H9 (cell line): ENCODE measurements around the gene CDH19. TPM values are rescaled to one million over a fixed set of nuclear protein-coding genes. Genes with fewer than 3 reads are reported as not detected.

ENCODE experiments used
- DNase-seq: peaks from one replicate; pipeline ENCODE4 v3.0.0-alpha.2; 2017
- H2AFZ ChIP-seq: one replicate; pipeline ENCODE4 v1.6.1; 2013; ENCODE audit warnings: mild to moderate bottlenecking, low read length, control low read depth, moderate library complexity
- H2AK5ac ChIP-seq: 2 replicates; pipeline ENCODE4 v1.6.1; 2013; ENCODE audit warnings: low read length, control low read depth, mixed read lengths; ENCODE audit not compliant: insufficient read length
- H2BK120ac ChIP-seq: one replicate; pipeline ENCODE4 v1.6.1; 2013; ENCODE audit warnings: low read depth, mild to moderate bottlenecking, low read length, control low read depth, inconsistent platforms; ENCODE audit not compliant: poor library complexity, severe bottlenecking
- H2BK12ac ChIP-seq: 2 replicates; pipeline ENCODE4 v1.6.1; 2013; ENCODE audit warnings: low read length, control low read depth, mixed read lengths, low read depth; ENCODE audit not compliant: insufficient read length
- H2BK15ac ChIP-seq: 2 replicates; pipeline ENCODE4 v1.6.1; 2013; ENCODE audit warnings: low read depth, low read length, control low read depth
- H2BK20ac ChIP-seq: one replicate; pipeline ENCODE4 v1.6.1; 2013; ENCODE audit warnings: low read depth, mild to moderate bottlenecking, low read length, control low read depth, inconsistent platforms; ENCODE audit not compliant: poor library complexity, severe bottlenecking
- H2BK5ac ChIP-seq: 2 replicates; pipeline ENCODE4 v1.6.1; 2013; ENCODE audit warnings: low read length, control low read depth, mixed read lengths; ENCODE audit not compliant: insufficient read length
- H3K14ac ChIP-seq: 2 replicates; pipeline ENCODE4 v1.6.1; 2013; ENCODE audit warnings: low read length, control low read depth; ENCODE audit not compliant: insufficient read depth
- H3K18ac ChIP-seq: 2 replicates; pipeline ENCODE4 v1.6.1; 2013; ENCODE audit warnings: low read depth, mild to moderate bottlenecking, mixed read lengths, low read length, control low read depth; ENCODE audit not compliant: insufficient read length
- H3K23ac ChIP-seq: 2 replicates; pipeline ENCODE4 v1.6.1; 2013; ENCODE audit warnings: low read length, control low read depth, mixed read lengths, low read depth; ENCODE audit not compliant: insufficient read length
- H3K23me2 ChIP-seq: 2 replicates; pipeline ENCODE4 v1.6.1; 2013; ENCODE audit warnings: low read depth, mild to moderate bottlenecking, mixed read lengths, low read length, control low read depth; ENCODE audit not compliant: insufficient read length, poor library complexity, severe bottlenecking
- H3K27ac ChIP-seq: 2 replicates; pipeline ENCODE4 v1.5.1; 2013; ENCODE audit warnings: low read length, control low read depth, mixed read lengths, low read depth; ENCODE audit not compliant: insufficient read length
- H3K27me3 ChIP-seq: 2 replicates; pipeline ENCODE4 v1.6.1; 2013; ENCODE audit warnings: low read length, control low read depth, inconsistent platforms; ENCODE audit not compliant: insufficient read depth
- H3K4ac ChIP-seq: 2 replicates; pipeline ENCODE4 v1.6.1; 2013; ENCODE audit warnings: low read depth, mild to moderate bottlenecking, control low read depth, inconsistent platforms, low read length, moderate library complexity
- H3K4me1 ChIP-seq: 2 replicates; pipeline ENCODE4 v1.6.1; 2013; ENCODE audit warnings: low read length, control low read depth, inconsistent platforms; ENCODE audit not compliant: insufficient read depth
- H3K4me2 ChIP-seq: 2 replicates; pipeline ENCODE4 v1.6.1; 2013; ENCODE audit warnings: low read length, control low read depth, mixed read lengths; ENCODE audit not compliant: insufficient read length, insufficient read depth
- H3K56ac ChIP-seq: 2 replicates; pipeline ENCODE4 v1.6.1; 2013; ENCODE audit warnings: low read depth, mild to moderate bottlenecking, mixed read lengths, low read length, control low read depth; ENCODE audit not compliant: insufficient read length
- H3K79me1 ChIP-seq: 2 replicates; pipeline ENCODE4 v1.6.1; 2013; ENCODE audit warnings: low read depth, mild to moderate bottlenecking, moderate library complexity, low read length, control low read depth, inconsistent platforms; ENCODE audit not compliant: insufficient read depth, poor library complexity, severe bottlenecking
- H3K79me2 ChIP-seq: 2 replicates; pipeline ENCODE4 v1.6.1; 2013; ENCODE audit warnings: low read length, control low read depth, inconsistent platforms; ENCODE audit not compliant: insufficient read depth
- H3K9ac ChIP-seq: 2 replicates; pipeline ENCODE4 v1.6.1; 2013; ENCODE audit warnings: low read length, control low read depth, mixed read lengths; ENCODE audit not compliant: insufficient read length; ENCODE audit errors: extremely low read depth
- H3K9me3 ChIP-seq: one replicate; pipeline ENCODE4 v1.6.1; 2013; ENCODE audit warnings: low read depth, low read length, inconsistent platforms; ENCODE audit not compliant: control insufficient read depth
- H3T11ph ChIP-seq: one replicate; pipeline ENCODE4 v1.6.1; 2013; ENCODE audit warnings: mild to moderate bottlenecking, low read length, control low read depth, inconsistent platforms
- H4K20me1 ChIP-seq: one replicate; pipeline ENCODE4 v1.6.1; 2013; ENCODE audit not compliant: control insufficient read depth, insufficient read length, insufficient read depth
- H4K5ac ChIP-seq: 2 replicates; pipeline ENCODE4 v1.6.1; 2013; ENCODE audit warnings: low read depth, mild to moderate bottlenecking, mixed read lengths, low read length, control low read depth; ENCODE audit not compliant: insufficient read length
- H4K8ac ChIP-seq: replicated peaks from 2 replicates; pipeline ENCODE4 v1.6.1; 2013; ENCODE audit warnings: low read length, control low read depth, mixed read lengths, low read depth; ENCODE audit not compliant: insufficient read length
- H4K91ac ChIP-seq: 2 replicates; pipeline ENCODE4 v1.6.1; 2013; ENCODE audit warnings: low read depth, mild to moderate bottlenecking, moderate library complexity, mixed read lengths, low read length, control low read depth; ENCODE audit not compliant: insufficient read length
- H3K27ac Mint-ChIP-seq, 3 experiments: 2 replicates in 2 of 3; 3 replicates in 1 of 3; pipeline ENCODE4 v1.8.0; 2020 to 2021; ENCODE audit warnings: mixed read lengths in 3 of 3, mild to moderate bottlenecking in 1 of 3, moderate library complexity in 1 of 3
- H3K27me3 Mint-ChIP-seq: 2 replicates; pipeline ENCODE4 v1.8.0; 2021; ENCODE audit warnings: low read depth, mild to moderate bottlenecking, moderate library complexity, mixed read lengths
- H3K36me3 Mint-ChIP-seq, 3 experiments: 2 replicates in 2 of 3; 3 replicates in 1 of 3; pipeline ENCODE4 v1.8.0; 2020 to 2021; ENCODE audit warnings: low read depth in 3 of 3, mixed read lengths in 3 of 3; ENCODE audit not compliant: insufficient read depth in 1 of 3
- H3K4me1 Mint-ChIP-seq, 2 experiments: 2 replicates each; pipeline ENCODE4 v1.8.0; 2020; ENCODE audit warnings: mixed read lengths in 2 of 2
- H3K4me3 Mint-ChIP-seq, 2 experiments: 2 replicates in 1 of 2; 3 replicates in 1 of 2; pipeline ENCODE4 v1.8.0; 2020 to 2021; ENCODE audit warnings: mild to moderate bottlenecking in 2 of 2, mixed read lengths in 2 of 2, moderate library complexity in 1 of 2
- H3K9me3 Mint-ChIP-seq, 2 experiments: 2 replicates in 1 of 2; 3 replicates in 1 of 2; pipeline ENCODE4 v1.8.0; 2020; ENCODE audit warnings: mild to moderate bottlenecking in 2 of 2, mixed read lengths in 2 of 2, moderate library complexity in 1 of 2
- WGBS: extraction: QIAGEN DNeasy Blood & Tissue Kit; methylation state at CpG from one replicate; pipeline ENCODE4 v1.1.7; 2013; ENCODE audit warnings: missing lambda C conversion rate, low lambda C conversion rate, mixed read lengths; ENCODE audit not compliant: insufficient read length; ENCODE audit errors: extremely low coverage; 5-methylcytosine and 5-hydroxymethylcytosine counted together
- total RNA-seq: library from RNA; stranded (reverse); gene quantifications from 2 replicates; pipeline ENCODE4 v1.2.1, GENCODE V29; 2021
- TF ChIP-seq, protein P1 (sequence below): fragments of 200-600 bp; sonication (generic); conservative IDR thresholded peaks from 3 replicates; pipeline ENCODE4 v1.8.0; 2021; ENCODE audit warnings: antibody characterized with exemption, mild to moderate bottlenecking

Gene CDH19
- total RNA-seq, 1 experiment from 2014 or later = not detected

DNA sequence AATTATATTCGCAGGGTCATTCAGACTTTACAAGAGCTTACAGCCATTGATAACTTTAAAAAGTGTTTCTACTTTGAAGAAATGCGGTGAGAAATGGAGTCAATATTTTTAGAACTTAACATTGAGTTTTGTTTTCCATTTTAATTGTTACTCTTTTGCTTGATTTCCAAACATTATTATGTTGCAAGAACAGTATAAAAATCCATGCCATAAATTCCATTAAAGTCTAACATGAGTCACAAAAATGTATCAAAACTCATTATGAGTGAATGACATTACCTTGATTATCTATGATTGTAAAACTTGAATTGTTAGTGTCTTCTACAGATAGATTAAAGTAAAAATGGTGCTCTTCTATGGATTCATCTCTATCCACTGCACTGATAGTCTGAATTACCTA is 92.6 kb downstream of the CDH19 start:
- Histone ChIP-seq H3K23me2 (no peaks in the 10 kb centered on the region), H2BK20ac (no peak overlapping the region), H3K56ac (no peak overlapping the region), H3K4ac (no peak overlapping the region), H4K5ac (no peak overlapping the region), H2BK120ac (no peak overlapping the region), H2BK12ac (no peak overlapping the region), H3K79me2 (no peaks in the 10 kb centered on the region), H2AFZ (no peak overlapping the region), H3K79me1 (no peaks in the 10 kb centered on the region), H3K4me2 (no peak overlapping the region), H2AK5ac (no peak overlapping the region), H3K14ac (no peak overlapping the region), H3K9me3 (no peaks in the 10 kb centered on the region), H4K20me1 (no peaks in the 10 kb centered on the region), H3K9ac (no peak overlapping the region), H4K8ac (no peak overlapping the region), H3K27me3 (no peaks in the 10 kb centered on the region), H4K91ac (no peak overlapping the region), H3K23ac (no peak overlapping the region), H2BK15ac (no peak overlapping the region), H3K27ac (no peak overlapping the region), H3T11ph (no peak overlapping the region), H2BK5ac (no peak overlapping the region), H3K4me1 (no peaks in the 10 kb centered on the region; the same call in 1 of the 2 replicates), H3K18ac (no peak overlapping the region)
- Mint-ChIP-seq H3K4me3 (no peak overlapping the region), H3K9me3 (no peaks in the 10 kb centered on the region), H3K27ac (no peak overlapping the region), H3K27me3 (no peaks in the 10 kb centered on the region), H3K36me3 (no peaks in the 10 kb centered on the region), H3K4me1 (peaks cover 5 to 14% of the 10 kb centered on the region in 2 experiments)
- DNase-seq = no peak
- TF ChIP-seq, protein P1, sequence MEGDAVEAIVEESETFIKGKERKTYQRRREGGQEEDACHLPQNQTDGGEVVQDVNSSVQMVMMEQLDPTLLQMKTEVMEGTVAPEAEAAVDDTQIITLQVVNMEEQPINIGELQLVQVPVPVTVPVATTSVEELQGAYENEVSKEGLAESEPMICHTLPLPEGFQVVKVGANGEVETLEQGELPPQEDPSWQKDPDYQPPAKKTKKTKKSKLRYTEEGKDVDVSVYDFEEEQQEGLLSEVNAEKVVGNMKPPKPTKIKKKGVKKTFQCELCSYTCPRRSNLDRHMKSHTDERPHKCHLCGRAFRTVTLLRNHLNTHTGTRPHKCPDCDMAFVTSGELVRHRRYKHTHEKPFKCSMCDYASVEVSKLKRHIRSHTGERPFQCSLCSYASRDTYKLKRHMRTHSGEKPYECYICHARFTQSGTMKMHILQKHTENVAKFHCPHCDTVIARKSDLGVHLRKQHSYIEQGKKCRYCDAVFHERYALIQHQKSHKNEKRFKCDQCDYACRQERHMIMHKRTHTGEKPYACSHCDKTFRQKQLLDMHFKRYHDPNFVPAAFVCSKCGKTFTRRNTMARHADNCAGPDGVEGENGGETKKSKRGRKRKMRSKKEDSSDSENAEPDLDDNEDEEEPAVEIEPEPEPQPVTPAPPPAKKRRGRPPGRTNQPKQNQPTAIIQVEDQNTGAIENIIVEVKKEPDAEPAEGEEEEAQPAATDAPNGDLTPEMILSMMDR = no peak
- no CpG with 5 or more reads among the region's 2 CpGs for WGBS
